Neural progenitor cell (in vitro differentiated cells): ENCODE results near the gene HYAL3. TPM values are rescaled to one million over a fixed set of nuclear protein-coding genes. Genes with fewer than 3 reads are reported as not detected.
"Not testable (repeated sequence)": the region's sequence is repeated elsewhere in the genome, so short reads cannot be mapped to it uniquely, and the experiment has no call there.

Experiments
- DNase-seq: peaks from one replicate; pipeline ENCODE4 v3.0.0-alpha.2; 2016; ENCODE audit warnings: low spot score
- H2AFZ ChIP-seq: fragments of 200-600 bp; sonication (generic); replicated peaks from 2 replicates; pipeline ENCODE4 v1.6.1; 2016; ENCODE audit warnings: antibody characterized with exemption
- H3F3A ChIP-seq: fragments of 200-600 bp; sonication (generic); 2 replicates; pipeline ENCODE4 v1.6.1; 2016; ENCODE audit warnings: antibody characterized with exemption, low read depth
- H3K27ac ChIP-seq: fragments of 200-600 bp; sonication (generic); 2 replicates; pipeline ENCODE4 v1.5.1; 2016; ENCODE audit warnings: mild to moderate bottlenecking
- H3K27me3 ChIP-seq: fragments of 200-600 bp; sonication (generic); 2 replicates; pipeline ENCODE4 v1.6.1; 2016; ENCODE audit warnings: mild to moderate bottlenecking, moderate library complexity
- H3K36me3 ChIP-seq: fragments of 200-600 bp; sonication (generic); 2 replicates; pipeline ENCODE4 v1.5.1; 2016
- H3K4me1 ChIP-seq: fragments of 200-600 bp; sonication (generic); 2 replicates; pipeline ENCODE4 v1.6.1; 2016; ENCODE audit warnings: mixed run types
- H3K4me2 ChIP-seq: fragments of 200-600 bp; sonication (generic); 2 replicates; pipeline ENCODE4 v1.6.1; 2016
- H3K4me3 ChIP-seq: fragments of 200-600 bp; sonication (generic); 2 replicates; pipeline ENCODE4 v1.5.1; 2016
- H3K79me2 ChIP-seq: fragments of 200-600 bp; sonication (generic); 2 replicates; pipeline ENCODE4 v1.6.1; 2016; ENCODE audit warnings: low read depth
- H3K9ac ChIP-seq: fragments of 200-600 bp; sonication (generic); 2 replicates; pipeline ENCODE4 v1.6.1; 2016
- H3K9me3 ChIP-seq: fragments of 200-600 bp; sonication (generic); 2 replicates; pipeline ENCODE4 v1.5.1; 2016; ENCODE audit warnings: low read depth
- H4K20me1 ChIP-seq: fragments of 200-600 bp; sonication (generic); 2 replicates; pipeline ENCODE4 v1.6.1; 2016; ENCODE audit warnings: low read depth
- H3K27ac Mint-ChIP-seq: 3 replicates; pipeline ENCODE4 v1.8.0; 2021; ENCODE audit warnings: mixed read lengths
- H3K27me3 Mint-ChIP-seq: 2 replicates; pipeline ENCODE4 v1.8.0; 2022; ENCODE audit warnings: low read depth, mild to moderate bottlenecking, inconsistent platforms, moderate library complexity, mixed read lengths; ENCODE audit not compliant: insufficient read depth
- H3K36me3 Mint-ChIP-seq: 3 replicates; pipeline ENCODE4 v1.8.0; 2021; ENCODE audit warnings: mixed read lengths
- H3K4me1 Mint-ChIP-seq: 3 replicates; pipeline ENCODE4 v1.8.0; 2021; ENCODE audit warnings: mixed read lengths
- H3K4me3 Mint-ChIP-seq: 3 replicates; pipeline ENCODE4 v1.8.0; 2021; ENCODE audit warnings: mild to moderate bottlenecking, moderate library complexity, mixed read lengths
- H3K9me3 Mint-ChIP-seq: 3 replicates; pipeline ENCODE4 v1.8.0; 2020; ENCODE audit warnings: mixed read lengths
- CTCF ChIP-seq: fragments of 200-600 bp; sonication (generic); IDR thresholded peaks from 2 replicates; pipeline ENCODE4 v1.5.1; 2017; ENCODE audit warnings: antibody characterized with exemption, mild to moderate bottlenecking
- EZH2 ChIP-seq: fragments of 200-600 bp; sonication (generic); IDR thresholded peaks from 2 replicates; pipeline ENCODE4 v1.6.1; 2017; ENCODE audit warnings: antibody characterized with exemption, mild to moderate bottlenecking, moderate library complexity
- EZH2phosphoT487 ChIP-seq: fragments of 200-600 bp; sonication (generic); IDR thresholded peaks from 2 replicates; pipeline ENCODE4 v1.6.1; 2017; ENCODE audit warnings: antibody characterized with exemption
- total RNA-seq: library from RNA; depleted of rRNA; stranded (reverse); fragments of >200 nt; gene quantifications from 2 replicates; pipeline ENCODE4 v1.2.3, GENCODE V29; 2015; ENCODE audit warnings: low replicate concordance

HYAL3 gene
- total RNA-seq, 1 donor from 2014 or later = 2.2 TPM

- H3K4me2 ChIP-seq = no peak overlapping the region
- H4K20me1 ChIP-seq = no peaks in the 10 kb centered on the region
- H3K4me1 ChIP-seq = peaks cover 6% of the 10 kb centered on the region
- no peaks in the 10 kb centered on the region for H3K9me3 Mint-ChIP-seq
- no peaks in the 10 kb centered on the region for H3K27me3 ChIP-seq
- H3K27ac Mint-ChIP-seq = no peak overlapping the region
- peaks cover 7% of the 10 kb centered on the region for H3K79me2 ChIP-seq
- TF ChIP-seq CTCF (no peak), EZH2phosphoT487 (no peak), EZH2 (no peak)
- no peaks in the 10 kb centered on the region for H3K9me3 ChIP-seq
- H3K36me3 ChIP-seq = no peaks in the 10 kb centered on the region
- no peak for DNase-seq
- no peak overlapping the region for H3K4me3 Mint-ChIP-seq
- H3K4me3 ChIP-seq = no peak overlapping the region
- no peak overlapping the region for H3K9ac ChIP-seq
- peaks cover 4% of the 10 kb centered on the region for H3F3A ChIP-seq
- peaks cover 9% of the 10 kb centered on the region for H3K27me3 Mint-ChIP-seq
- H2AFZ ChIP-seq = no peak overlapping the region
- H3K36me3 Mint-ChIP-seq = peaks cover 2% of the 10 kb centered on the region
- no peak overlapping the region for H3K27ac ChIP-seq
- peaks cover 10% of the 10 kb centered on the region for H3K4me1 Mint-ChIP-seq
Observed at GRCh38 chr3:50286322-50287227, 12.6 kb downstream of the HYAL3 start.

- H3K36me3 Mint-ChIP-seq, H3K4me3 Mint-ChIP-seq, DNase-seq, H3K4me2 ChIP-seq, H3K27ac Mint-ChIP-seq, H3K27me3 ChIP-seq, H2AFZ ChIP-seq, H3K79me2 ChIP-seq, H3F3A ChIP-seq, H3K4me1 Mint-ChIP-seq, H3K27me3 Mint-ChIP-seq, H3K9ac ChIP-seq, H3K36me3 ChIP-seq, H3K4me3 ChIP-seq, H3K4me1 ChIP-seq, H3K27ac ChIP-seq, H3K9me3 Mint-ChIP-seq, H4K20me1 ChIP-seq, H3K9me3 ChIP-seq: not testable (repeated sequence)
Observed at GRCh38 chr3:50284121-50284520, 15.1 kb downstream of the HYAL3 start.

- Histone ChIP-seq H3K27ac (no peak overlapping the region), H3K27me3 (peaks cover 42% of the 10 kb centered on the region), H3K4me3 (no peak overlapping the region)
Observed at GRCh38 chr3:50279255-50280016, 19.8 kb downstream of the HYAL3 start.

More at GRCh38 chr3:50279255-50280016, 19.8 kb downstream of the HYAL3 start:
- H4K20me1 ChIP-seq = no peaks in the 10 kb centered on the region
- Mint-ChIP-seq H3K36me3 (no peaks in the 10 kb centered on the region), H3K9me3 (no peaks in the 10 kb centered on the region), H3K4me3 (no peak overlapping the region), H3K27me3 (peaks cover 15% of the 10 kb centered on the region), H3K27ac (no peak overlapping the region), H3K4me1 (peaks cover 15% of the 10 kb centered on the region)
- DNase-seq = no peak
- no peaks in the 10 kb centered on the region for H3K79me2 ChIP-seq
- peaks cover 4% of the 10 kb centered on the region for H3K4me1 ChIP-seq
- H3F3A ChIP-seq = peaks cover 6% of the 10 kb centered on the region
- no peaks in the 10 kb centered on the region for H3K36me3 ChIP-seq
- no peak for TF ChIP-seq CTCF
- no peak overlapping the region for H3K4me2 ChIP-seq
- H3K9ac ChIP-seq = no peak overlapping the region
- H2AFZ ChIP-seq = no peak overlapping the region
- H3K9me3 ChIP-seq = no peaks in the 10 kb centered on the region
